ENCODE results near the gene PSMA8. TPM values are rescaled to one million over a fixed set of nuclear protein-coding genes. Genes with fewer than 3 reads are reported as not detected.
"Not testable (repeated sequence)": the region's sequence is repeated elsewhere in the genome, so short reads cannot be mapped to it uniquely, and the experiment has no call there.

Gene PSMA8
- total RNA-seq, 1 donor from 2014 or later = not detected

GRCh38 chr18:26228562-26229260 is 95.0 kb downstream of the PSMA8 start:
- DNase-seq (ENCODE audit: low spot score in 2 of 2) (no peak), FAIRE-seq (no peak)

DNA sequence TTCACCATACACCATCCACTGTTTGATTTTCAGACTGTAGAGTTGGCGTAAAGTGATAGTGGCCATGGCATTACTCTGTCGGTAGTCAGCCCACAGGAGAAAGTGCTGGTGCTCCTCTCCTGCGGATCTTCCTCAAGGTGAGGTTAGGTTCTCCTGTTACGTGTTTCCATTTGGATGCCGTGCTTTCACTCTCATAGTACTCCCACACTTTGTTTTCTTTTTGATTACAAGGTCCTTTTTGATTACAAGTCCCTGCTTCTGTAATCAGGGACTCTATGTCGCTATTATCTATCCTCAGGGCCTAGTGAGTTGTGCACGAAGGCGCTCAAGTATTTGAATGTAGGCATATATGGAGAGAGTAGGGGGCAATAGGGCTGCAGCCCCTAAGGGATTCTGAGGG is 96.8 kb downstream of the PSMA8 start:
- DNase-seq (ENCODE audit: low spot score in 2 of 2) (no peak), FAIRE-seq (no peak)

DNA sequence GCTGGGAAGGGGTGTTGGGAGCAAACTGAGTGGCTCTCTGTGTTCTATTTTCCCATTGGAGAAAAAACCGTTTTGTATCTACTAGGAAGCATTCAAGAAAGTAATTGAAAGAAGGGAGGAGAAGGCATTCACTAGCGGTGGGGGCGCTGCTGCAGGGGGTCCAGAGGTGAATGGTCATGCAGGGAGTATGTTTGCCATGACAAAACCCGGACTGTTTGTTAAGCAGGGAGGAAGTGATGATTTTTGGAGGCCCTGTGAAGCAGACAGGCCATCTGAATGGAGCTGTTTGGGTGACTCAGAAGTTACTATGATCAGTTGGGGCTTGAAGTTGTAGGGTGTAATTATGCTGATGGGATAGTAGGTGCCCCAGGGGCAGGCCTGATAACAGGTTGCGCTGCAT is 99.5 kb downstream of the PSMA8 start:
- FAIRE-seq (no peak), DNase-seq (ENCODE audit: low spot score in 2 of 2) (no peak)

- FAIRE-seq; DNase-seq (ENCODE audit: low spot score in 2 of 2): not testable (repeated sequence)
Observed at GRCh38 chr18:26237363-26237762, 103.7 kb downstream of the PSMA8 start.

GRCh38 chr18:26238718-26239117 is 105.0 kb downstream of the PSMA8 start:
- not testable (repeated sequence) for FAIRE-seq

DNA sequence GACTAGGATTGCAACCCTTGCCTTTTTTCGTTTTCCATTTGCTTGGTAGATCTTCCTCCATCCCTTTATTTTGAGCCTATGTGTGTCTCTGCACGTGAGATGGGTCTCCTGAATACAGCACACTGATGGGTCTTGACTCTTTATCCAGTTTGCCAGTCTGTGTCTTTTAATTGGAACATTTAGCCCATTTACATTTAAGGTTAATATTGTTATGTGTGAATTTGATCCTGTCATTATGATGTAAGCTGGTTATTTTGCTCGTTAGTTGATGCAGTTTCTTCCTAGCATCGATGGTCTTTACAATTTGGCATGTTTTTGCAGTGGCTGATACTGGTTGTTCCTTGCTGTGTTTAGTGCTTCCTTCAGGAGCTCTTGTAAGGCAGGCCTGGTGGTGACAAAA is 108.7 kb downstream of the PSMA8 start:
- FAIRE-seq = not testable (repeated sequence)

More at GRCh38 chr18:26238718-26239117, 105.0 kb downstream of the PSMA8 start:
- DNase-seq (ENCODE audit: low spot score in 2 of 2) = not testable (repeated sequence)

More for the DNA sequence above, 108.7 kb downstream of the PSMA8 start:
- not testable (repeated sequence) for DNase-seq (ENCODE audit: low spot score in 2 of 2)

Other genes starting within 250 kb of the PSMA8 start
- gene SS18, start 43.3 kb upstream of the PSMA8 start, total RNA-seq = 49.3 TPM
- 2.0 TPM for gene TAF4B, start 92.6 kb downstream of the PSMA8 start, total RNA-seq

All from frontal cortex (tissue), 4 donors.